ACC112 (cell line): ENCODE data around the gene IHH.
A peak's percentile ranks its signal among the peaks of the same experiment; 100 is the strongest.

Experiments used
- H2AFZ ChIP-seq: fragments of 200-600 bp; sonication (generic); one replicate; pipeline ENCODE4 v1.6.0; 2017; ENCODE audit warnings: antibody characterized with exemption, low read length; ENCODE audit not compliant: unreplicated experiment
- H3K27ac ChIP-seq: fragments of 200-600 bp; sonication (generic); 2 replicates; pipeline ENCODE4 v1.5.1; 2014; ENCODE audit warnings: low read depth, mild to moderate bottlenecking, antibody characterized with exemption, low read length, moderate library complexity
- H3K27me3 ChIP-seq: fragments of 200-600 bp; sonication (generic); 2 replicates; pipeline ENCODE4 v1.6.1; 2014; ENCODE audit warnings: mild to moderate bottlenecking, antibody characterized with exemption, low read length, moderate library complexity, mixed read lengths; ENCODE audit not compliant: insufficient read depth
- H3K36me3 ChIP-seq: fragments of 200-600 bp; sonication (generic); 2 replicates; pipeline ENCODE4 v1.6.1; 2016; ENCODE audit warnings: mild to moderate bottlenecking, antibody characterized with exemption, low read length, moderate library complexity, mixed read lengths; ENCODE audit not compliant: insufficient read depth
- H3K4me1 ChIP-seq: fragments of 200-600 bp; sonication (generic); one replicate; pipeline ENCODE4 v1.6.1; 2016; ENCODE audit warnings: low read length, mixed read lengths; ENCODE audit not compliant: insufficient read depth, unreplicated experiment, control insufficient read depth
- H3K4me3 ChIP-seq: fragments of 200-600 bp; sonication (generic); 2 replicates; pipeline ENCODE4 v1.5.1; 2014; ENCODE audit warnings: mild to moderate bottlenecking, low read depth, low read length
- H3K79me2 ChIP-seq: fragments of 200-600 bp; sonication (generic); one replicate; pipeline ENCODE4 v1.6.0; 2016; ENCODE audit warnings: low read length; ENCODE audit not compliant: control insufficient read depth, unreplicated experiment, insufficient read depth

The IHH gene

DNA sequence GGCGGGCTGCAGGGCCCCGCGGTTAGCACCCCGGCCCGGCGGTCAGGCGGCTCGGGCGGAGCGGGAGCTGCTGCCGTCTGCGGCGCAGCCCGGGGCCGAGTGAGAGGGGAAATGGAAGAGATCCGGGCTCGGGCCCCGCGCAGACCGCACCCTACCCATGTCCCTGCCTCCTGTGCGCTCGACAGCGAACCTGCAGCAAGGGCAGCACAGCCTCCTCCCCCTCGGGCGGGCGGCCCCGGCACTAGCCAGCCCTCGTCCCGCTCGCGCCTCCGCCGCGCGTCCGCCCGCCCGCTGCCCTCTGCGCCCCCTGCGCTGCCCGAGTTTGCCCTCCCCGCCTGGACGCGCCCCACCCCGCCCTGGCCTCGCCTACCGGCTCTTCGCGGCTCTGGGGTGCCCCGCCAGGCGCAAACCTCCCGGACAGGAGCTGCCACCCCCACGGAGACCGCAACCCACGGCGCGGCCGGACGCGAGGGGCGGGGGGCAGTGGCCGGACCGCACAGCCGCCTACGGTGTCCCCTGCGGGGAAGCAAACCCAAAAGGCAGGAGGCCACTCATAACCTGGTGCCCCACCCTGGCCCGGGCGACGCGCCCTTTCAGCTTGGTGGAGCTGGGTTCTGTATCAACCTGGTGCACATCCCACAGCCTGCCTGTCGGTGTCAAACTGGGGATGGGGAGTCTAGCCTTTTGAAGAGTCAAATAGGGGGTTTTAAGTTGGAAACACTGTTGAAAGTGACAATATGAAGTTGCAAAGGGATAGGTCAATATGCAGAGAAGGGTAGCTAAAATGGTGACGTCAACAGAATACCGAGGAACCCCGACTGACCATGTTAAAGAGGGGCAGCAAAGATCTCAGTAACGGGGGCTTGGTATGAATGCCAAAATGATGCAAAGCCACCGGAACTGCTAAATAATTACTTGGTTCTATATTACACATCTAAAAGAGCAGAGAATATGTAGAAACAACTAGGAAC is at the start of gene IHH:
Gene IHH (minus strand): TSS at position 101 of the 971 bp plus-strand sequence. CDS start 454 bp downstream, outside the sequence.
- Histone ChIP-seq H3K36me3 (no peaks in the 10 kb centered on the region), H2AFZ (no peak within 1 kb of the TSS), H3K4me1 (peaks cover 9% of the 10 kb centered on the region), H3K79me2 (no peaks in the 10 kb centered on the region), H3K4me3 (peak within 1 kb of the TSS; percentile 51; the same call in 1 of the 2 replicates), H3K27me3 (peaks cover 74% of the 10 kb centered on the region), H3K27ac (no peak within 1 kb of the TSS)

GRCh38 chr2:219109471-219109870 is 48.8 kb upstream of the IHH start:
- H3K79me2 ChIP-seq = no peaks in the 10 kb centered on the region
- H3K27ac ChIP-seq = no peak overlapping the region
- no peak overlapping the region for H2AFZ ChIP-seq
- no peaks in the 10 kb centered on the region for H3K4me1 ChIP-seq
- no peak overlapping the region for H3K4me3 ChIP-seq
- no peaks in the 10 kb centered on the region for H3K36me3 ChIP-seq
- H3K27me3 ChIP-seq = no peaks in the 10 kb centered on the region

DNA sequence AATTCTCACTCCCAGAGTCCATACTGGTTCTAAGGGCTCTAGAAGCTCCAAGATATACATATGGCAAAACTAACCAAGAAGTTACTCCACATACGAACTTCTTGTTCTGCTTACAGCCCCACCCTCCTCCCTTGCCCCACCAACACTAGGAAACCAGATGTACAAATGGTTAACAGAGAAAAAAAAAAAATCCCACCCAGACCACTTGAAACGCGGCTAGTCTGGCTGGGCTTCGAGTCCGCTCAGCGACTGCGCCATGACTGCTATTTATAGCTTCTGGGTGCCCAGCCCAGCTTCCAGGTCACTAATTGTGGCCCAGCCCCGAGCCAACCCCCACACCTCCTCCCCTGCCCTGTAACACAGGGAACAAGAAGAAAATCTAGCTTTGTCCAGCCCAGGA is 47.0 kb upstream of the IHH start:
- no peak overlapping the region for H3K27ac ChIP-seq
- H3K79me2 ChIP-seq = no peaks in the 10 kb centered on the region
- H3K4me3 ChIP-seq = no peak overlapping the region
- no peaks in the 10 kb centered on the region for H3K36me3 ChIP-seq
- H3K27me3 ChIP-seq = no peaks in the 10 kb centered on the region
- no peaks in the 10 kb centered on the region for H3K4me1 ChIP-seq
- H2AFZ ChIP-seq = no peak overlapping the region

- no peaks in the 10 kb centered on the region for H3K36me3 ChIP-seq
These were observed 45.5 kb upstream of the IHH start for GRCh38 chr2:219106251-219106650.

DNA sequence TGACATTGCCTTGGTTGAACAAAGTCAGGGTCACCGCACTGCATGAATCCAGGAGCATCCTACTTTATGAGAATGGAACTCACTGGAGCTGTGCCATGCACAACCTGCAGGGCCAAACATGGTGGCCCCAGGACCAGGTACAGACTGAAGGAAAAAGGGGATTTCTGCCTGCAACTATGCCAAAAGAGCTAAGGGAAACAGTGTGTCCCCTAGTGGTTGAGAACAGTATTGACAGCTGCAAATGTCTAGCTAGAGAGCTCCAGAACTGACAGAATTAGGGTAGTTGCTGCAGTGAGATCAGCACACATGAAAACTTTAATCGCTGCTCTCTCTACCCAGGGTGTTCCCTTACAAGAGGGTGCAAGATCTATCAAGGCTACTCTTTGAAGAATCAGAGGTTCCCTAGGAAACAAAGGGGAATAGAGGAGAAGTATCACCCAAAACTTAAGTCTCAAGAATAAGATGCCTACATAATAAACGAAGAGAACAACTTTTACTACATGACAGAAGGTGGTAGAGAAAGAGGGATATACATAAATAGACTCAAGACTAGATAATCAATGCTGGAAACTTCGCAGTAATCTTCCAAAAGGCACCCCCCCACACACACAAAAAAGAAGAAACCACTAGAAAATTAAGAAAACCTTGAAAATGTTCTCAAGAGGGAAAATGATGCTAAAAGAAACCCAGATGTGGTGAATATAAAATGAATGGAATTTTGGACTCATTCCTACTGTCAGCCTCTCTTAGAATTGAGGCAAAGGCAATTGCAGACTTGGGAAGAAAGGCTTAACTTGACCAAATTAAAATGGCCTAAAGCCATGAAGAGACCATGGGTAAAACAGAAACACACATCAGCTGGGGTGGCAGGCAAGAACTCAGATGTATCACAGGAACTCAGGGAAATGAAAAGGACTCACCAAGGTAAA is 43.6 kb upstream of the IHH start:
- Histone ChIP-seq H3K4me1 (peaks cover 3% of the 10 kb centered on the region), H3K4me3 (no peak overlapping the region), H3K36me3 (no peaks in the 10 kb centered on the region), H3K27me3 (no peaks in the 10 kb centered on the region), H2AFZ (no peak overlapping the region), H3K27ac (no peak overlapping the region), H3K79me2 (no peaks in the 10 kb centered on the region)

More at GRCh38 chr2:219106251-219106650, 45.5 kb upstream of the IHH start:
- H3K4me3 ChIP-seq = no peak overlapping the region
- H3K27me3 ChIP-seq = no peaks in the 10 kb centered on the region
- no peaks in the 10 kb centered on the region for H3K4me1 ChIP-seq
- no peaks in the 10 kb centered on the region for H3K79me2 ChIP-seq
- no peak overlapping the region for H2AFZ ChIP-seq
- no peak overlapping the region for H3K27ac ChIP-seq

DNA sequence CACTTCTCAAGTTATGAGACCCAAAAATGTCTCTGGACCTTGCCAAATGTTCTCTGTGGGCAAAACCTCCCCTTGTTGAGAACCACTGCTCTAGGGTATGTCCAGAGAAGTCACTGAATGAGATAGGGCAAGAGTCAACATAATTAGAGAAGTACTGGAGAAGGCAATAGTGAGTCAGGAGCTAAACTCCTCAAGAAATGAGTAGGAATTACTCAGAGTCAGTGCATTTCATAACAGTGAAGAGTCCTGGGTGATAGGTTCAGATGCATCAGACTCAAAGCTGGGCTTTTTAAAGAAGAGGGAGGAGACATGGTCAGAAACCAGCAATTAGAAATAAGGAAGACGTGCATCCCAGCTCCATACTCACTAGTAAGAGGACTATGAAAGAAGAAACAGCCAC is 38.6 kb upstream of the IHH start:
- Histone ChIP-seq H3K79me2 (no peaks in the 10 kb centered on the region), H3K27me3 (no peaks in the 10 kb centered on the region), H3K4me1 (peaks cover 7% of the 10 kb centered on the region), H3K4me3 (no peak overlapping the region), H3K27ac (no peak overlapping the region), H3K36me3 (no peaks in the 10 kb centered on the region), H2AFZ (no peak overlapping the region)

- Histone ChIP-seq H3K4me1 (peaks cover 7% of the 10 kb centered on the region), H3K79me2 (no peaks in the 10 kb centered on the region)
These were observed 34.8 kb upstream of the IHH start for GRCh38 chr2:219095406-219095935.

DNA sequence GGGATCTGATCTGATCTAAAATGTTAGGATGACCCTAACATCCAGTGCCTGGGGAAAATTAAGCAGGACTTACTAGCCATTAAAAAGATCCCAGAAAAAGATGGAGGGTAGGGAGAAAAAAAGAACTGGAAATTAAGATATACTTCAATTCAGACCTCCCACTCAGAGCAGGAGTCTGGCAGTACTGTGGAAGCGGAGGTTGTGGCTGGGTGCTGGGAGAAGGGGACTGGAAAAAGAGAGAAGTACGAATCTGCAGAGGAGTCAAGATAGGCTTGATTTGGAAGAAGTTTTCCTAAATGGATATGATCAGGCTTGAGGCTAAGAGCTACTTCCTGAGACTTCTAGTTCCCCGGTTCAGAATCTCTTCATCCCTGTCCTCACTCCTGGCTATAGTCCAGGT is 33.5 kb upstream of the IHH start:
- no peaks in the 10 kb centered on the region for H3K79me2 ChIP-seq
- no peak overlapping the region for H3K27ac ChIP-seq
- H3K4me1 ChIP-seq = peaks cover 2% of the 10 kb centered on the region

More at GRCh38 chr2:219095406-219095935, 34.8 kb upstream of the IHH start:
- no peak overlapping the region for H3K4me3 ChIP-seq
- no peaks in the 10 kb centered on the region for H3K36me3 ChIP-seq
- no peaks in the 10 kb centered on the region for H3K27me3 ChIP-seq
- no peak overlapping the region for H2AFZ ChIP-seq
- no peak overlapping the region for H3K27ac ChIP-seq

GRCh38 chr2:219090436-219091299 is 29.9 kb upstream of the IHH start:
- Histone ChIP-seq H3K79me2 (no peaks in the 10 kb centered on the region), H2AFZ (no peak overlapping the region), H3K27ac (no peak overlapping the region), H3K36me3 (no peaks in the 10 kb centered on the region), H3K4me3 (no peak overlapping the region), H3K4me1 (no peaks in the 10 kb centered on the region), H3K27me3 (no peaks in the 10 kb centered on the region)

More for the DNA sequence above, 33.5 kb upstream of the IHH start:
- H3K36me3 ChIP-seq = no peaks in the 10 kb centered on the region
- no peak overlapping the region for H2AFZ ChIP-seq
- H3K4me3 ChIP-seq = no peak overlapping the region
- H3K27me3 ChIP-seq = no peaks in the 10 kb centered on the region
